Posterior vena cava (tissue), 2 donors: ENCODE data around the gene MCC. TPM values are rescaled to one million over a fixed set of nuclear protein-coding genes. Genes with fewer than 3 reads are reported as not detected.

Experiments
- DNase-seq: peaks from one replicate; pipeline ENCODE4 v3.0.0-alpha.2; 2020; ENCODE audit warnings: low spot score
- intact Hi-C, 2 donors: fragments of 100-400 bp; cut with DNase I; formaldehyde crosslinking; loops; one replicate each; pipeline versions ENCODE4 v1.14.1 to v1.14.2; 2022 to 2023
- total RNA-seq, 2 donors: library from RNA; stranded (reverse); fragmentation: NEBNext Ultra II Directional; extraction: Animal tissue kit (Norgen Biotek cat#: 25700); gene quantifications; one replicate each; pipeline ENCODE4 v1.2.1, GENCODE V29; 2021
- donor health status: DM: yes; HTN: yes; CAD: no.
- donor health status: DM: yes; HTN: yes; CAD: no.

MCC gene
- total RNA-seq, 2 donors from 2014 or later, result 12.3 to 14.6 TPM

DNA sequence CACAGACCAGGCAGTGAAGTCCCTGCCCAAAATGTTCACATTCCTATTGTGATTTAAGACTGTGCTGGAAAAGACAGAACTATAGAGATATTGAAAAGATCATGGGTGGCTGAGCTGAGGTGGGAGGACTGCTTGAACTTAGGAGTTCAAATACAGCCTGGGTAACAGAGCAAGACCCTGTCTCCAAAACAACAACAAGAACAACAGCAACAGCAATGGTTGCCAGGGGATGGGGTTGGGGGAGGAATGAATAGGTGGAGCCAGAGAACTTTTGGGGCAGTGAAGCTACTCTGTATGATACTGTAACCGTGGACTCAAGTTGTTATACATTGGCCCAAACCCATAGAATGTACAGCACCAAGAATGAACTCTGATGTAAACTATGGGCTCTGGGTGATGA lies 423.4 kb downstream of the MCC start:
- no peak for DNase-seq
- intact Hi-C loops, result no loop called here

DNA sequence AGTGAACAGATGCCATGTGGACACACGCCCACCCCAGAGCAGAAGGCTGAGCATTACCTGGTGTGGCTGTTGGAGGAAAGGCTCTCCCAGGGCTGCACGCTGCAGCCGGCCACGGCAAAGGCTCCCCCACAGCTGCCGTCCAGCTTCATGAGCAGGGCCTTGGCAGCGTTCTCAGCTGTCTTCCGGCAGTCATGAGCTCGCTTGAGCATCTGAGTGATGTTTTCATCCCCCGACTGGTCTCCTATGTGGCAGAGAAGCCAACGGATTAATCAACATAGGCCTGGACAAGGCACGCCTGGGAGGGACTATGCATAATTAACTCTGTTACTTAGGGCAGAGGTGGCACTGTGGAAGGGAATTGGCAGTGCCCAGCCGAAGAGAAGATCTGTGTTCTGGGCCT lies 424.3 kb downstream of the MCC start:
- DNase-seq, result no peak
- intact Hi-C loops, result no loop called here

DNA sequence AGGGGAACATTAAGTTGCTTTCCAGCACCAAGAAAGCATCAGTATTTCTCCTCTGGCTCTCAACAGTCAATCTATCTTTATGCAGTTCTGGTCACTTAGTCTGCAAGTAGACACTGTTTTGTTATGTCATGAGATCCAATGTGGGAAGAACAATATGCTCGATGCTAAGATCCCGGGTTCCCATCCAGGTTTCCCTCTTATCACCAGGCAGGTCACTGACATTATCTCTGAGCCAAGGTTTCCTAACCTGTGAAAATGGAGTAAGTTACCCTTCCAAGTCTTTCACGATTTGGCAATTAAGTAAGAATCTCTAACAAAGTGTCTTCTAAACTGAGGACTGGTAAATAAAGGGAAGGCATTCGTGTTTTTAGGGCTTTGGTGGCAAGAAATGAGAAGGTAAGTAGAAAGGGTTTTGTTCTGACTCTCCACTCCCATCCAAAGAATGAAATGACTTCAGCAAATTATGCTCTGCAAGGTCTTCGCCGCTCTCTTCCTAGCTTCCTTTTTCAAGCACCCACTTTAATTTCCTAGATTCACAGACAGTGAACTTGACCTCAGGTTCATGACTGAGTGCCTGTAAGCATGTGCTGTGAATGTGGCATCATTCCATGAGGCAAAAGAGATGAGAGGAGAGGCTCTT lies 425.3 kb downstream of the MCC start:
- no peak for DNase-seq
- intact Hi-C loops, result no loop called here

DNA sequence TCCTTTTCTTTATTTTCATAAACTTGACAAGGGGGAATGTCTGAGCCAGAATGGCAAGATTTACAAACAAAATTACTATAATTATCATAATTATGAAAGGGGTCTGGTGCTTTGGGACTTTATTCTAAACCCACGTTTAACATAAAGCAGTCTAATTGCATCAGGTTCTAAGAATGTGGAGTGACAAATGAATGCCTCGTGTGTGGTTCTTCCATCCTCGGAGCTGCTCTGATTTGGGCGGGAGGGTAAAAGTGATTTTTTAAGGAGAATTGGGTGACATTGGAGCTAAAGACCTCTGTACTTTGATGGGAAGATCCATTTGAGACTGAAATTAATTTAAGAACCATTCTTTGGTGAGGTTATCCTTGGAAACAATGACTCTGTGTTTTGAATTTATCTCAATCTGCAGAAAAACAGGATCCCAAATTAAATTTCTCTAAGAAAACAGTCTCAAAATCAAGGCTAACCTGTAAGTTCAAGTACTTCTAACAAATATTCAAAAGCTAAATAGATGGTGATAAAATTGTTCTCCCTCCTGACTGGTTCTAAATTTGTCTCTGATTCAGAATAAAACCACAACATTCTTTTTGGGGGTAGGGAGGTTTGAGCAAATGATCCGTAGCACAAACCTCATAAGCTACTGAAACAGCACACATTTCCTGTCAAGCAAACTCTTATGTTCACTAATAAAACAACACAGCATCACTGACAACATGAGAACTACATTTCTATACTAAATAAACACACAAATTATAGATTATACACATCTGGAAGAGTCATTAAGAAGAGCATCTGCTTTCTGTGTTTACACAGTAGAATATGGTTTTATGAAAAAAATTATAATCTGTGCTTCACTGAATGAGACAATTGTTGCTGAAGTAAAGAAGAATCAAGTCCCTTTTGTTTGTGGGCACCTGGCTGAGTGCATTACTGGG lies 426.1 kb downstream of the MCC start:
- DNase-seq, result no peak
- intact Hi-C loops, result no loop called here

DNA sequence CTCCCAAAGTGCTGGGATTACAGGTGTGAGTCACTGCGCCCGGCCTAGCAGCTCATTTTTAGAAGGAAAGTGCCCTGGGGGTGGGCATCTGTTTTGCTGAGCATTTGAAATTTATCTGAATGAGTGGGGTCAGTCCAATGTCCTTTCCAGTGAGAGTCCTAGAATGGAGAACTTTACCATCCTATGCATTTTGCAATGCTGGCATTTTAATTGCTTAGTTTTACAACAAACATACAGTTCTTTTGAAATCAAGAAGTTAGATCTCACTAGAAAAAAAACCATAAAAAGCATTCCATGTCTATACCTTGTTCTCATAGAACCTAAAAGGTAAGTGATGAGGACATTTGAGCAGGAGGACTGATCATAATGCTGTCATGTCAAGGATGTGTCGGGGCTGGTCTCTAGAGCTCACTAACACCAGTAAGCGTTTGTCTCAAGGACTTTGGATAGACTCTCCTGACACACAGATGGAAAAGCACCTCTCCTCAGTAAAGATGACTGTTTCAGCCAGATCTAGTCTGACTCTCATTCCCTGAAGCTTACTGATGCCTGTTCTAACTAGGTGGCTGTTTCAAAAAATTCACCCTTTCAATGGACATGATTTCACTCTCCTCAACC lies 427.7 kb downstream of the MCC start:
- intact Hi-C loops, result no loop called here

DNA sequence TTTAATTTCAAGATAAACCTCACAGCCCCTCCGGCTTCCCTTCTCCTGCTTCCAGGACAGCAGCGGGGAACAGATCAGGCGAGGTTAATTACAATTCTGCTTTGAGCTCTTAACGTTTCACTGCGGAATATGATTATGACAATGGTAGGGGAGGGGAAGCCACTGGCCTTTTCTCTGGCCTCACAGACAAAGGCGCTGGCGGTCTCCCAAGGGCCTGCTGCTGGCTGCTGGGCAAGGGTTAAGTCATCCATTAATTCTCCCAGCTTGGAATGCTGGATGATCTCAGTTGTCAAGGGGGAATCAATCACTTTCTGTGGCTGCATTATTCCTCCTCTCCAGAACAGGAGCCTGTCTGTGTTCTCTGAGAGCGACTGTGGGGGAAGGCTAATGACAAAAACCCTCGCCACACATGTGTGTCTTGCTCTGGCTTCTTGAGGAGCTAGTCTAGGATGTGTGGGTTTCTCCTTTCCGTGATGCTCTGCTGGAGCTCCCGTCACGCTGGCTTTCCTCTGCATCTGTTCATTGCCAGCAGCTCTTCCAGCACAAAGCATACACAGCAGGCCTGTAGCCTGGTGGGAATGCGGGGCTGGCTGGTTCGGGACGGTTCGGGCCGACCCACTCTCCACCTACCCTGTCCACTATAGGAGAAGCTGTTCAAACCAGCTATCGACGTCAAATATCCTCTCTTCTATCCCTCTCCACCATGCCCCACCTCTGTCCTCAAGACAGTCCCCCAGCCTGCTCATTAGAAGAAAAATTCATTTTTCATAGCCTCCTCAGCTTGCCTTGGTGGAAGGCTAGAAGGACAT lies 428.8 kb downstream of the MCC start:
- intact Hi-C loops, result no loop called here
- no peak for DNase-seq

More for the DNA sequence above, 427.7 kb downstream of the MCC start:
- DNase-seq, result no peak

DNA sequence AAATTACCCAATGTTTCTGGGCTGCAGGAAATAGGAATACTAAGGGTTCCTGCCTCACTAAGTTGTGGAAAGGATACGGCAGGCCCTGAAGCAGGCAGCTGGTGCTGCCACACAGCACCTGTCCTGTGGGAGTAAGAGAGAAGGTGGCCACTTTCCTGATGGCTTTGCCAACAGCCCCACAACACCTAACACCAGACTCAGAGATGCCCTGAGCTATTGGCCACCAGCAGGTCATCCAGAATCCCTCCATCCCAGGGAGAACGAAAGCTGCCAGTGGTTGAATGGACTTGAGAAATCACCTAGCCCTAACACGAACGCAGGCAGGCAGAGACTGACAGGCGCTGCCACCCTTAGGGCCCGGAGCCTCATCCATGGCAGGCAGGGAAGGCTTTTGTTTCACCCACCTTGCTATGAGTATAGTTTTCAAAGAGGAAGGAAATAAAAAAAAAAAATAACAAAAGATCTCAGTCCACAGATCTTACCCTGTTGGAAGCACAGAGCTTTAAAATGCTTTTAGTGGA lies 429.5 kb downstream of the MCC start:
- intact Hi-C loops, result no loop called here
- DNase-seq, result no peak

DNA sequence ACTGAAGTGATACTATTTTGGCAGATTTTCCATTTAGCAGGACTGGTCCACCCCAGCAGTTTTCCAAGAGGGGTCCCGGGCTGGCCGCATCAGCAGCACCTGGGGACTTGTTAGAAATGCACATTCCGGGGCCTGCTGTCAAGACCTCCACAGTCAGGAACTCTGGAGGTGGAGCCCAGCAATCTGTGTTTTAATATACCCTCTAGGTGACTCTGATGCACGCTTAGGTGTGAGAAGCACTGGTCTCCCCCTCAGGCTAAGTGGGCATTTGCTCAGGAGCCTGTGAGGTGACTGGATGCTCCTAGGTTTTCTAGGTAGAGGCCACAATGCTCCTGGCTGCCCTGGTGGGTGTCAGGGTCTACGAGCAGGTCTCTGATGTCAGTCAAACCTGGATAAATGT lies 430.0 kb downstream of the MCC start:
- intact Hi-C loops, result no loop called here
- DNase-seq, result no peak

DNA sequence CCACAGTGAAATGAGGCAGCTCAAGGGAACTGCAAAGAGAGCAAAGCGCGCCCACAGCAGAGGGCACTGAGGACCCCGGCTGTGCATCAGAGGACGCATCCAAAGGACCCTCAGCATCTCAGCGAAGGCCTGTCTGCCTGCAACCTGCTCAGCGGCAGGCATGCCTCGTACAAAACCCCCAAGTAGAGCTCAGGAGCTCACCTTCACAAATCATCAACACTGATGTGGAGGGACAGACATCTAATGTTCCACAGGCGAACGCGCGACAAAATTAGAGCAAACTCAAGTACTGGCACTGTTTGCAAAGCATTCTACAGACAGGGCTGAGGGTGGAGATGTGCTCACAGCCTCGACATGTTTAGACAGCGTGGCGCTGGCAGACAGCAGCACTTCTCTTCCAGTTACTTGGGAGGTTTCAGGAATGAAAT lies 430.7 kb downstream of the MCC start:
- no peak for DNase-seq
- intact Hi-C loops, result no loop called here

DNA sequence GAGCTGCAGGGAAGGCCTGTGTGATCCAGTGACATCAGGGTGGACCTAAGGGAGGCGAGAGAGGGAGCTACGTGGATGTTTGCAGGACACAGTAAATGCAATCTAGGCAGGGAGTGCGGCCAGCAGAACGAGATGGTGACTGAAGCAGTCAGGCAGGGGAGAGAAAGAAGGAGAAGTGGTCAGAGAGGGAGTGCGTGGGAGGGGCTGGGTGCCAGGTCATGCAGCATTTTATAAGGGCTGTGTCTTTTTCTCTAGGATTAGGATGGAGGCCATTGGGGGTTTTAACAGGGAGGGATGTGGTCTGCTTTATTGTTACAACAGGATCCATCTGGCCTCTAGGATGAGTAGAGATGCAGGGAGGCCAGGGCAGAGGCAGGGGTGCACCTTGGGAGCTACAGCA lies 431.3 kb downstream of the MCC start:
- intact Hi-C loops, result no loop called here
- DNase-seq, result no peak

DNA sequence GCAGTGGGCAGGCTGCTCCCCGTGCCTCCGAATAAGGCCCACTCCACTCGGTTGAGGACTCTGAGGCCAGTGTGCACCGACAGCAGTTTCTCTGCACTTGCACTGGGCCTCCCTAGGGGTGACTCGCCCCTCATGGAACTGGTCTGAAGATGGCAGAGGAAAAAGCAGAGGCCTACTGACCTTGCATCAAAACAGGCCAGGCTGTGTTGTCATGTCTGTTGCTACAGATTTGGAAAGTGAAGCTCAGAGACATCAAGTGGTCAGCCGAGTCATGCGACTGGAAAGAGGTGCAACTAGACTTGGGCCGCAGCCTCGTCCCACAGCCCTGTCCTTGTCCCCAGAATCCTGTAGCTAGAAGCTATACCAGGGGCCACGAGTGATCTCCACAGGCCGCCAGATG lies 433.4 kb downstream of the MCC start:
- intact Hi-C loops, result no loop called here

DNA sequence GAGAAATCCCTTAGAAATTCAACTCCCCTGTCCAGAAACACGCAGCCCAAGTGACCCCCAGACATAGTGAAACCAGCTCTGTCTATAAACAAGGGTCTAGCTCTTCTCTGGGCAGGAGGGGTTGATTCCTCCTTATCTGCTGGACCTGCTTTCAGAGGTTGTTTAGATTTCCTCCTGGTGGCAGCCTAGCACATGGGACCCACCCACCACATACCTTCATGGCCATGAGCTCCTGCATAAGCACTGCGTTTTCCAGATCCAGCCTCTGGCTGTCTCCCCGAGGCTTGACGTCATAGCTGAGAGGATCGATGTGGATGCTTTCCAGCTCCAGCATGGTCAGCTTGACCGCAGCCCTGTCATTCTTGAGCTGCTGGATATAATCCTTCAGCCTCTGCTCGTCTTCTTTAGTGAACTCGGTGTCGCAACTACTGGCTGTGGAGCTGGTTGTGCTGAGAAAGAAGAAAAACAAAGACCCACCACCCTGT lies 434.7 kb downstream of the MCC start:
- no peak for DNase-seq
- intact Hi-C loops, result no loop called here

More for the DNA sequence above, 433.4 kb downstream of the MCC start:
- no peak for DNase-seq

DNA sequence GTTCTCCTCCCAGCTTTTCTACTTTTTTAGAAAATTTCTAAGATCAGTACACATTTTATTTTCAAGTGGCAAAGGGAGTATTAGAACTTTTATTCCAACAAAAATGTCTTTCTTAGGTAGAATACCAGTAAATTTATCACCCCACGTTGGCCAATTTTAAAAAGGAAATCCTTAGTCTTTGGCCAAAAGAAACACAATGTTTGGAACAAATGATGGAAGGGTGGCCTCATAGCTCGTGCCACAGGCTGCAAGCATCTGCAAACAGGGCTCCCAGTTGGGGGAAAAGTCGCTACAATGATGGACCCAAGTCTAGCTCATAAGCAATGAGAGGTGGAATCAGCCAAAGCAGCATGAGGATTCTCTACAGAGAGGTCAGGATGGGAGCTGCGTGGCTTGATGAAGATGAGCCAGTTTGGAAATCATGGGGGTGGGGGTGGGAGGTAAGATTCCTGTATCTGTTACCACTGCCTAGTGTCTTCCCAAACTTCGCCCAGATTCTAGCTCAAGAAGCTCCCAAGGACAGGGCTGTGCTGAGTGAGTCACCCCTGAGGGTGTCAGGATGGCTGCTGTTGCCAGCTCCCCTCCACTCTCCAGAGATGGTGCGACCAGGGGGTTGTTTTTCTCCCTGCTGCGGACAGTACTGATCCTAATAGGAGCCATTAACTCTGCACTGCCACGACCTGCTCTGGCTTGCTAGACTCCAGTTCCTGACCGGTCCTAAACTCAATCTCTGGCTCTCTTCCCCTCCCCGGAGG lies 436.0 kb downstream of the MCC start:
- DNase-seq, result no peak
- intact Hi-C loops, result no loop called here

DNA sequence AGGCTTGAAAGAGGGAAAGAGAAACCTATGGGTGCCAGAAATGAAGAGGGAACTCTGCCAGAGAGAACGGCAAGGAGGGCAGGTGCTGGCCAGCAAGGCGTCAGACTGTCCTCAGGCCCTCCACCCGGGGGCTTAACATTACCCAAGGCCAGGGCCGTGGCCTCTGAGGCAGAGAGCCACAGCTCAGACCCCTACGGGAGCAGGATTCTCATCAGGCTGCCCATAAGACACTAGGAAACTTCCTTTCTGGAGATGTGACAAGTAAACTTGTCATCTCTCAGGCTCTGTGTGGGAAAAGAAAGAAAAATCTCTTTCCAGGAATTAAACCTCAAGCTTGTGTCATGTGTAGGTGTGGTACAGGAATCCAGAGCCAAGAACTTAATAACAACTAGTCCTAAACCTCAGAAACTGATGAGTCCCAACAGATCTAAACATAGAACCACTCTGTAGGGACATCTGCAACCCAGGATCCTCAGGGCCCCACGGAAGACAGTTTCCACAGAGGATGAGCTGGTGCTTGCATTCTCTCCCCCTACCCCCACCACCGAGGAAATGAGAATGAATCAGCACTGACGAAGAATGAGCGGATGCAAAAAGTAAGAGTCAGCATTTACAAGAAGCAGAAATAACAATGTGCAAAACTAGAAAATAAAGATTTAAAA lies 437.4 kb downstream of the MCC start:
- intact Hi-C loops, result no loop called here
- no peak for DNase-seq

DNA sequence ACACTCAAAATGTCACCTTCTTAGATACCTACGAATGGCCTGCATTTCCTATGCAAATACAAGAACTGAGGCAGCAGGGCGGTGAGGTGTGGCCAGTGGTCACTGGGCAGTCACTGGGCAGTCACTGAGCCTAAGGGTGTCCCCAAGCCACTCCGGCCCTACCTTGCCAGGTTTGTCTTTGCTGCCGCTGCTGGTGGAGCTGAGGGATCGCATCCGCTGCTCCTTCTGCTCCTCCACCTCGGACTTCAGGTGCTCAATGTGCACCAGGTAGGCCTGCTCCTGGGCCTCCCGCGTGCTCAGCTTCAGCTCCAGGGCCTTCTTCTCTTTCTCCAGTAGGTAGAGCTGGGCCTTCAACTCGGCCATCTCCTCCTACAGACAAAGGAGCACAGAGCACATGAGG lies 439.3 kb downstream of the MCC start:
- intact Hi-C loops, result no loop called here
- DNase-seq, result no peak

DNA sequence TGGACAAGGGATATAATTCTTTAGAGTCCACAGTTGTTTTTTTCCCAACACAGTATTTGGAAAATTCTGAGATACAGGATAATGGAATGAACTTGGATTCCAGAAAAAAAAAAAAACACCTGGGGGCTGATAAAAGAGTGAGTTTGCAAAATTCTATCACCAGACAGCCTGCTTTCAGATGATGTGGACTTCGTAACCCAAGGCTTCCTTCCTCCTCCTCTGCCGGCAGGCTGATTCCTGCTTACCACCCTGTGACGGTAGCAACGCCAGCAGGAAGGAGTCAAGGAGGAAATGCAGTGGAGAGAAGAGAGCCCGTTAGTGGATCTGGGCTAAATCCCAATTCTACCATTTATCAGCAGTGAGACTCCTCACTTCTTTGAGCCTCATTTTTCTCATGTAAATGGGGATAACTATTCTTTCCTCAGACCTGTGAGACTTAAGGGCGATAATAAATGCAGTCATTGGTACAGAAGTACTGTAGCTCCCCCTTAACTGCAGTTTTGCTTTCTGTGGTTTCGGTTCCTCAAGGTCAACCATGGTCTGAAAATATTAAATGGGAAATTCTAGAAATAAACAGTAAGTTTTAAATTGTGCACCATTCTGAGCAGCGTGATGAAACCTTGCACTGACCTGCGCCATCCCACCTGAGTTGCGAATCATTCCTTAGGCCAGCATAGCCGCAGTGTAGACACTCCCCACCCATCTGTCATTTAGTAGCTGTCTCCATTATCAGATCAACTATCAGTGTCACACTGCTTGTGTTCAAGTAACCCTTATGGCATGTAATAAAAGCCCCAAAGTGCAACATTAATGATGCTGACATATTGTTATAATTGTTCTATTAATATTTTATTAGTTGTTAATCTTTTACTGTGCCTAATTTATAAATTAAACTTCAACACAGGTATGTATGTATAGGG lies 440.3 kb downstream of the MCC start:
- intact Hi-C loops, result no loop called here
- no peak for DNase-seq

DNA sequence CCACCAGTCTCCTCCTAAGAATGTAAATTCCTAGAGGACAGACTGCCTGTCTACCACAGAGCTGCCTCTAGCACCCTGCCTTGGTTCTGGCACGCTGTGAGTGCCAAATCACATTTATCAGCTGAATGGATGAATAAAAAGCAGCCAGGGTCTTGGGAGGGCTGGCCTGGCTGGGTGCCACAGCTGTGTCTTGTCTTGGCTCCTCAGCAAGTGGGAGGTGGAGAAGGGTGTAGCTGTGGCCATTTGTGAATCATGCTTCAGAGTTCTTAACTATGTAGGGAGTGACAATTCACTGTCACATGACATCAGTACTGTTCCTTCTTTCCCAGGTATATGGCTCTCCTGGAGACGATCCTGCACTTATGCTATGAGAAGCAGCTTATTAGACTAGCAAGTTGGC lies 441.0 kb downstream of the MCC start:
- intact Hi-C loops, result no loop called here
- DNase-seq, result no peak
